Erythroblast (primary cell): Measurements from ENCODE around the gene MAPK1IP1L.

ENCODE experiments used
- DNase-seq, 2 experiments: peaks; one replicate each; lab custom pipeline; 2025; lab: John Stamatoyannopoulos, UW
- GATA1 ChIP-seq: IDR thresholded peaks from 2 replicates; pipeline ENCODE4 v1.6.1; 2011; ENCODE audit warnings: low read depth, mild to moderate bottlenecking, control low read depth, low read length, moderate library complexity
- POLR2A ChIP-seq: IDR thresholded peaks from 2 replicates; pipeline ENCODE4 v1.6.1; 2011; ENCODE audit warnings: mild to moderate bottlenecking, low read length

Gene MAPK1IP1L

GRCh38 chr14:55097881-55098560, 46.6 kb downstream of the MAPK1IP1L start:
- TF ChIP-seq POLR2A: no peak
- TF ChIP-seq GATA1: no peak
- DNase-seq: peak; percentile 58 to 75

GRCh38 chr14:55098561-55098898, 47.1 kb downstream of the MAPK1IP1L start:
- TF ChIP-seq POLR2A (no peak), GATA1 (no peak)
- DNase-seq: no peak

GRCh38 chr14:55099756-55100155, 48.3 kb downstream of the MAPK1IP1L start:
- DNase-seq: no peak
- TF ChIP-seq POLR2A (no peak), GATA1 (no peak)

- no peak for DNase-seq
- TF ChIP-seq GATA1 (no peak), POLR2A (no peak)
Observed at GRCh38 chr14:55101698-55102097, 50.3 kb downstream of the MAPK1IP1L start.

GRCh38 chr14:55102141-55102621, 50.7 kb downstream of the MAPK1IP1L start:
- DNase-seq: peak in 1 of 2 experiments; percentile 31

GRCh38 chr14:55103005-55103640, 51.7 kb downstream of the MAPK1IP1L start:
- DNase-seq: peak; percentile 82
- TF ChIP-seq POLR2A (peak; percentile 74), GATA1 (no peak)

More at GRCh38 chr14:55102141-55102621, 50.7 kb downstream of the MAPK1IP1L start:
- no peak for TF ChIP-seq POLR2A
- TF ChIP-seq GATA1: no peak

- DNase-seq: no peak
- no peak for TF ChIP-seq GATA1
- TF ChIP-seq POLR2A: no peak
Observed at GRCh38 chr14:55103971-55104954, 52.8 kb downstream of the MAPK1IP1L start.

GRCh38 chr14:55105991-55106390, 54.5 kb downstream of the MAPK1IP1L start:
- DNase-seq: no peak
- no peak for TF ChIP-seq GATA1
- no peak for TF ChIP-seq POLR2A

- peak; percentile 65 to 67 for DNase-seq
- peak; percentile 48 for TF ChIP-seq POLR2A
- TF ChIP-seq GATA1: no peak
Observed at GRCh38 chr14:55107766-55108554, 56.5 kb downstream of the MAPK1IP1L start.

- TF ChIP-seq GATA1: no peak
- TF ChIP-seq POLR2A: no peak
- DNase-seq: peak; percentile 27 to 40
Observed at GRCh38 chr14:55109836-55110235, 58.4 kb downstream of the MAPK1IP1L start.

GRCh38 chr14:55111122-55111708, 59.8 kb downstream of the MAPK1IP1L start:
- TF ChIP-seq GATA1: no peak
- TF ChIP-seq POLR2A: no peak
- DNase-seq: peak in 1 of 2 experiments; percentile 19

- TF ChIP-seq POLR2A (no peak), GATA1 (no peak)
- no peak for DNase-seq
Observed at GRCh38 chr14:55114720-55115119, 63.3 kb downstream of the MAPK1IP1L start.

- DNase-seq: no peak
- no peak for TF ChIP-seq GATA1
- TF ChIP-seq POLR2A: no peak
Observed at GRCh38 chr14:55115460-55115859, 64.0 kb downstream of the MAPK1IP1L start.
